HG02973 (cell line): Measurements from ENCODE around the gene SRP14.

Experiments
- ATAC-seq: cut with Tn5 transposase; IDR thresholded peaks from one replicate; pipeline ENCODE4 v1.9.1; 2021; ENCODE audit warnings: moderate library complexity; ENCODE audit not compliant: unreplicated experiment

The SRP14 gene

DNA sequence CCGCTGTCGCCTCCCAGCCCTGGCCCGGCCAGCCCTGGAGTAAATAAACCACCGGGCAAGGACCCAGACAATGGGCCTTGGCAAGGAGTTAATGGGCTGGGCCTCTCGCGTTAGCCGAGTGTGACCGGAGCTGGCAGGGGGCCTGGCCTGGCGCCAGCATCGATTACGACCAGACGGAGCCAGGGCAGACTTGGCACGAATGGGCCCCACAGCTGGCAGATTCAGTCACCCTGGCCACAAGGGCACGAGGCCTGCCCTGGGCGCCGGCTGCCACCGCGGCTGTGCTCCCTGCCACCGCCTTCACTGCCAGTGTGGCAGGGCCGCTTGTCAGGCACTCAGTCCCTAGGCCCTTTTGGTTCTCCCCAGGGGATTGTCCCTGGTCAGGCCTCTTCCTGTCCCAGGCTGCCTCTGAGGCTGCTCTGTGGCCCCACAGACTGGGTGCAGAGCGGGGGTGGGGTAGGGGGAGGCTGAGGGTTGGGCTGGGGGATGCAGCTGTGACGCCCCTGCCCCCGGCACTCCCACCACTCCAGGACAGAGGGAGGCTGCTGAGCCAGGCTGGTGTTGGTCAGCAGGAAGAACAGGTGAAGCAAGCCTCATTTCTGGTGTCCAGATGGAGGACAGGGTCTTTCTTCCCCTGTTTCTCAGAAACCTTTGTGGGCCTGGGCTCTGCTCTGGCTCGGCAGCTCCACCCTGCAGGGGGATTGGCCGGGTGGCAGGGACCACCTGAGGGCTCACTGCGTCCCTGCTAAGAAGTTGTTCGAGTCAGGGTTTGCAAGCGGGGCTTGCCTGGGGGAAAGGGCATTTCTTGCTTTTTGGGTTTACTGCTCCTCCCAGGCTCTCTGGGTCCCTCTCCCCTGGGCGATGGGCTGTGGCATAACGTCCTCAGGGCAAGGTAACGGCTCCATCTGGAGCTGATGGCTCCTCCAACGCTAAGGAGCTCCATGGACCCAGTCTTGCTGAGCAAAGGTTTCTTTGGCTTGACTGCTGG lies 30.5 kb upstream of the SRP14 start:
- ATAC-seq: peak; percentile 49

DNA sequence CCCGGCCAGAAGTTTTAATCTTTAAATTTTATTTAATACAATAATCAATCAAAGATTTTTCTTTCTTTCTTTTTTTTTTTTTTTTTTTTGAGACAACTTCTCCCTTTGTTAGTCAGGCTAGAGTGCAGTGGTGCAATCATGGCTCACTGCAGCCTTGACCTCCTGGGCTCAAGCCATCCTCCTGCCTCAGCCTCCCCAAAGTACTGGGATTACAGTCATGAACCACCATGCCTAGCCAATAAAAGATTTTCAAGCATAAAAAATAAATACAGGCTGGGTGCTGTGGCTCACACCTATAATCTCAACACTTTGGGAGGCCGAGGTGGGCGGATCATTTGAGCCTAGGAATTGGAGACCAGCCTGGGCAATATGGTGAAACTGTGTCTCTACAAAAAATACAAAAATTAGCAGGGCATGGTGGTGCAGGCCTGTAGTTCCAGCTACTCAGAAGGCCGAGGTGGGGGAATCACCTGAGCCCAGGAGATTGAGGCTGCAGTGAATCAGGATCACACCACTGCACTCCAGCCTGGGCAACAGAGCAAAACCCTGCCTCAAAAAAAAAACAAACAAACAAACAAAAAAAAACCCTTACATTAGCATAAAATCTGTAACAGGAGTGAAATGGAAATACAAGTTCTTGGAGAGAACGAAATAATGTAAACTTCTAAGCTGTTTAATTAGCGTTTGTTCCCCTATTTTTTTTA lies 29.1 kb upstream of the SRP14 start:
- ATAC-seq: no peak

DNA sequence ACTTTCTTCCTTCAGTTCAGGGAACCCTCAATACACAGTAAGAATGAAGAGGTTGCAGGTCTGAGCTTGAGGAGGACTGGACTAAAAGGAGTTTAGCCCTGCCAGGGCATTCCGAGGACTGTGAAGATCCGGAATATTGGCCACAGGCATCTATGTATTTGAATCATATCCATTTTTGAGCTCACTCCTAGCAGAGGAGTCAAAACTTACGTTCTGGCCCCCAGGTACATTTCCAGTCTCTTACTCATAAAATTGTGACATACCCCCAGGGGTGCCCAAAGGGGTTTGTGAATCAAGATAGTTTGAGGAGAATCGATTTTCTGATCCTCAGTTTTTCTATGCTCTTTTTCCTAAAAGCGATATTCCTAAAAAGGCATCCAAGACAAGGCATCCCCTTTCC lies 27.6 kb upstream of the SRP14 start:
- ATAC-seq: no peak

- ATAC-seq: no peak
These were observed 26.2 kb upstream of the SRP14 start for GRCh38 chr15:40065166-40065565.

DNA sequence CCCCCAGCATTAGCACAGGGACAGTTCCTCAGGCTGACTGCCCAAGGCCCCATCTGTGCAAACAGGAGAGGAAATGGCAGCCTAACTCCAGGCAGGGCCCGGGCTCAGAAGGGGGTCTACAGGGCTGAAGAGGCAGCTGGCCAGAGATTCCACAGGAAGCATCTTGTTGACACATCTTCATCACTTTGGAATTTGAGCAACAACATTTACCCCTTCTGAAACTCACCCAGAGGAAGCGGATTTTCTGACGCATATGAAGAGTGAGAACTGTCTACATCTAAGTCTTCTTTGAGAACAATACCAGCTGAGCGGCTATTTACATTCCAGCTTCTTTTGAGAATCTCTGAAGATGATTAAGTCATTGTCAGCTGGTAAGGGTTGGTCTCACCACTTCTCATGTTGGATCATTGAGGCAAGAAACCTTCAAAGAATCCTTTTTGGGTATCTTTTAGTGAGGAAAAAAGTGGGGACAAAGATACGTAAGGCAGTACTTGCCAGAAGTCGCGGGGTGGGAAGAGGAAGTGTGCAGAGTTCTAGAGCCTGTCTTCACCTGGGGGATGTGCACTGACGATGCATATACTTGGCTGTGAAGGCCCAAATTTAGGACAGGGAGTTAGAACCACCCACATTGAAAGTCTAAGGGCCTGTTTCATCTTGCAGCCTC lies 25.4 kb upstream of the SRP14 start:
- ATAC-seq: peak; percentile 46

GRCh38 chr15:40063563-40064011 lies 24.6 kb upstream of the SRP14 start:
- no peak for ATAC-seq

DNA sequence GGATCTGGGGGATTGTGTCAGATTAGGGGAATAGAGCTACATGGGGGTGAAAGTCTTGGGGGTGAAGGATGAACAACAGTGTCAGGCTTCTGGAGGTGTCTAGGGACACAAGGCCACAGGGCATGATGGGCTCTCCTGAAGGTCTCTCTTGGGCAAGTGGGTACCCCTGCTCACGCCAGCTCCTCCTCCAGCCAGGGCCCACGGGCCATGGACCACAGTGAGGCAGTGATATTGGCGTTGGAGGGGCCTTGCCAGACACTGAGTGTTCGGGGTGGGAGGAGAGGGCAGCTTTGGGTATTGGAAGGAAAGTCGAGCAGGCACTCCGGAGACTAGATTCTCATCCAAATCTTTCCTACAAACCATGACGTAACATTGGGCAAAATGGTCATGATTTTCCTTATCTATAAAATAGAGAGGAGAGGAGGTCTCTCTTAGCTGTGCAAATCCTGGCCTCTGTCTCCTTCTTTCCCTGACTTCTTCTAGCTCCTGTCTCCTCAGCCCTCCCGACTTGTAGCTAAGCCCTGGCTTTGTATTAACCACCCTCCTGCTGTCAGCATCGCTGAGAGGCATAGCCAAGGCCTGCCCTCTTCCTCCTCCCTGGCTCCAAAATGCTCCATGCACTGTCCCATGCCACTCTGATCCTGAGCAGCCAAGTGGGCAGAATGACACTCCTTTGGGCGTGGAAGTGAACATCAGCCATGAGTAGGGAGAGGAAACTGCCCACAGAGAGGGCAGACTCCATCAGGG lies 24.0 kb upstream of the SRP14 start:
- ATAC-seq: no peak

DNA sequence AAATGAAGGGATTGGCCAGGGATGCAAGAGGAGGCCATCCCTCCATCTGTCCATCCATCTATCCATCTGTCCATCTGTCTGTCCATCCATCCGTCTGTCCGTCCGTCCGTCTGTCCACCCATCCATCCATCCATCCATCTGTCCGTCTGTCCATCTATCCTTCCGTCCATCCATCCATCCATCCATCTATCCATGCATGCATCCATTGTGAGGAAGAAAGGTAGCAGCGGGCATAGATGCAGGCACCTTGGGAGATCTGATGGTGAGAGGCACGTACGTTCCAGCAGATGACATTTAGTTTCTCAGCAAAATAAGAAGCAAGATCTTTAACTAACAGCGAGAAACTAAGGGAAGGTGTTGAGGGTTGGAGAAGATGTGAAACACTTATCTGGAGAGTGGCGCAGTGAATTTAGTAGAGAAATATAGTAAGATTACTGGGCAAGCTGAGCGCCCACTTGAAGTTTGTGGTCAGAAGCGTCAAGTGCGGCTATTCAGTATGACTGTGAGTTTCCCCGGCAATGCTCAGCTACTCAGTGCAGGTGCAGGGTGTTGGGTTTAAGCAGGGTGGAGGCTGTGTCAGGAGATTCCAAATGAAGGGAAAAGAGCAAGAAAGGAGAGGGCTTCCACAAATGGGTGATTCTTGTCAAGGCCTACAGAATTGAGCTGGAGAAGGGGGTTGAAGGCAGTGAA lies 22.4 kb upstream of the SRP14 start:
- ATAC-seq: no peak

GRCh38 chr15:40060236-40060961 lies 21.4 kb upstream of the SRP14 start:
- no peak for ATAC-seq

DNA sequence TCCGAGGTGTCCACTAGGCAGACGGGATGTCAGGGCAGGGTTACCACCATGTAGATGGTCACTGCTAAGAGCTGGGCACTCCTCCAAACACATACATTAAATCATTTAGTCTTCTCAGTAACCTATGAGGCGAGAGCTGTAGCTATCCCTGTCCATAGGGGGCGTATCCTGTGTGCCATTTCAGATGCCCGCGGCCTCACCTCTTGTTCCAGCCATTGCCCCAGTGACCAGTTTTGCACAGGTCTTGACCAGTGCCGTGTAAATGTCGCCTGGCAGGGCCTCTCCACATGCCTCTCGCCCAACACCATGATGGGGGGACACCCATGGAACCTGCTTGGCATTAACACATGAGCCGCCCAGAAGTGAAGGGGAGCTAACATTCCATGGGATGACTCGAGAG lies 20.8 kb upstream of the SRP14 start:
- no peak for ATAC-seq

- ATAC-seq: no peak
These were observed 19.6 kb upstream of the SRP14 start for GRCh38 chr15:40058476-40059140.

GRCh38 chr15:40055576-40056293 lies 16.8 kb upstream of the SRP14 start:
- no peak for ATAC-seq

- peak; percentile 58 for ATAC-seq
These were observed 16.0 kb upstream of the SRP14 start for GRCh38 chr15:40054855-40055575.

- peak; percentile 22 for ATAC-seq
These were observed 15.5 kb upstream of the SRP14 start for GRCh38 chr15:40054605-40054854.

DNA sequence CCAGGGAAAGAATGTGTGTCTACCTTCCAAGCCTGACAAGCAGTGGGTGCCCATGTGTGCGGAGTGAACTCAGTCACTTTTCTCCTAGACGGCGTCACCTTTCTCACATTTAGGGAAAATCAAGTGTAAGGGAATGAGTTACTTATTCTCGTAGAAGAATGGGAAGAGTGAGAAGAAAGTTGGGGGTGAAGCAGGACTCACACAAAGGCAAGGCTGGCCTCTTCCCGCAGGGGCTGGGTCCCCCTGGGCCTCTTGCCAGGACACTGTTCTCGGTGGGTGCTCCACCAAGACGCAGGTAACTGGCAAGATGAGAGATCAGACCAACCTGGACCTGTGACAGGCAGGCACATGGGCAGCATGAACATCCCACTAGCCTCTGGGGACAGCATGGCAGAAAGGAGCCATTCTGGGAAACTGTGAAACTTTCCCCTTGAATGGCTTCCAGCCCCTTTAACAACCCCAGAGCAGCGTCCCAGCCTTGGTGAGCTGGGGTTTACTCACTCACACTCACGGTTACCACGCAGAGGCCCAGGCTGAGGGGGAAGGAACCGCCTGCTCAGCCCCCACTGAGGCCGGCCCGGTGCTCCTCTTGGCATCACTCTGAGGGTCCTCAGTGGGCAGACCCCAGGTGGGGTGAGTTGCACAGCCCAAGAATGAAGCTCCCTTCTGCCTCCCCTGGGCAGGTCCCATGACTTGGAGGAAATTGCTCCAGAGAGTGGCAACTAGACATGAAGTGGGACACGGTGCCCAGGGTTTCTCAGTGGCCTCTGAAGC lies 15.0 kb upstream of the SRP14 start:
- ATAC-seq: peak; percentile 27

GRCh38 chr15:40053079-40053830 lies 14.3 kb upstream of the SRP14 start:
- ATAC-seq: no peak
